Effector memory CD4-positive, alpha-beta T cell (primary cell): ENCODE measurements around the gene PPARGC1A.

Experiments used
- DNase-seq, 3 donors: peaks; one replicate each; pipeline ENCODE4 v3.0.0-alpha.2; 2020
- H3K27ac ChIP-seq: 2 replicates; pipeline ENCODE4 v1.7.0; 2013; ENCODE audit warnings: mild to moderate bottlenecking, low read length, moderate library complexity; ENCODE audit not compliant: insufficient read depth, poor library complexity, severe bottlenecking
- H3K27me3 ChIP-seq: replicated peaks from 2 replicates; pipeline ENCODE4 v1.7.0; 2013; ENCODE audit warnings: mild to moderate bottlenecking, low read length; ENCODE audit not compliant: insufficient read depth, control insufficient read depth, poor library complexity, severe bottlenecking
- H3K36me3 ChIP-seq: 2 replicates; pipeline ENCODE4 v1.7.0; 2013; ENCODE audit warnings: mild to moderate bottlenecking, low read length, moderate library complexity; ENCODE audit not compliant: control insufficient read depth, insufficient read depth
- H3K4me1 ChIP-seq: 2 replicates; pipeline ENCODE4 v1.7.0; 2013; ENCODE audit warnings: low read length, mild to moderate bottlenecking; ENCODE audit not compliant: control insufficient read depth, insufficient read depth, poor library complexity, severe bottlenecking
- H3K4me3 ChIP-seq: 2 replicates; pipeline ENCODE4 v1.7.0; 2013; ENCODE audit warnings: low read length, low read depth, mild to moderate bottlenecking; ENCODE audit not compliant: insufficient read depth, poor library complexity, severe bottlenecking
- H3K9me3 ChIP-seq: 2 replicates; pipeline ENCODE4 v1.7.0; 2013; ENCODE audit warnings: mild to moderate bottlenecking, low read length, moderate library complexity; ENCODE audit not compliant: control insufficient read depth

PPARGC1A gene

GRCh38 chr4:23766344-23766743 lies 123.5 kb downstream of the PPARGC1A start:
- Histone ChIP-seq H3K27ac (no peak overlapping the region), H3K9me3 (no peaks in the 10 kb centered on the region), H3K27me3 (no peaks in the 10 kb centered on the region), H3K4me3 (no peak overlapping the region), H3K4me1 (no peaks in the 10 kb centered on the region), H3K36me3 (no peaks in the 10 kb centered on the region)
- DNase-seq, result no peak

- Histone ChIP-seq H3K27me3 (no peaks in the 10 kb centered on the region), H3K27ac (no peak overlapping the region), H3K9me3 (no peaks in the 10 kb centered on the region), H3K4me1 (no peaks in the 10 kb centered on the region), H3K4me3 (no peak overlapping the region), H3K36me3 (no peaks in the 10 kb centered on the region)
- DNase-seq, result no peak
Observed at GRCh38 chr4:23763559-23763958, 126.3 kb downstream of the PPARGC1A start.

GRCh38 chr4:23762551-23762950 lies 127.3 kb downstream of the PPARGC1A start:
- no peak for DNase-seq
- Histone ChIP-seq H3K27me3 (no peaks in the 10 kb centered on the region), H3K36me3 (no peaks in the 10 kb centered on the region), H3K4me1 (no peaks in the 10 kb centered on the region), H3K4me3 (no peak overlapping the region), H3K9me3 (no peaks in the 10 kb centered on the region), H3K27ac (no peak overlapping the region)

GRCh38 chr4:23759066-23759465 lies 130.8 kb downstream of the PPARGC1A start:
- Histone ChIP-seq H3K27me3 (no peaks in the 10 kb centered on the region), H3K27ac (no peak overlapping the region), H3K4me1 (no peaks in the 10 kb centered on the region), H3K9me3 (no peaks in the 10 kb centered on the region), H3K4me3 (no peak overlapping the region), H3K36me3 (no peaks in the 10 kb centered on the region)
- DNase-seq, result no peak

- no peaks in the 10 kb centered on the region for H3K27me3 ChIP-seq
- no peaks in the 10 kb centered on the region for H3K36me3 ChIP-seq
- DNase-seq, result no peak
- no peak overlapping the region for H3K27ac ChIP-seq
- H3K4me1 ChIP-seq, result no peaks in the 10 kb centered on the region
- no peaks in the 10 kb centered on the region for H3K9me3 ChIP-seq
- H3K4me3 ChIP-seq, result no peak overlapping the region
Observed at GRCh38 chr4:23754688-23755087, 135.2 kb downstream of the PPARGC1A start.

- no peaks in the 10 kb centered on the region for H3K36me3 ChIP-seq
- DNase-seq, result no peak
- no peak overlapping the region for H3K4me3 ChIP-seq
- no peak overlapping the region for H3K27ac ChIP-seq
- H3K4me1 ChIP-seq, result no peaks in the 10 kb centered on the region
- H3K9me3 ChIP-seq, result no peaks in the 10 kb centered on the region
- H3K27me3 ChIP-seq, result no peaks in the 10 kb centered on the region
Observed at GRCh38 chr4:23750125-23750524, 139.7 kb downstream of the PPARGC1A start.

GRCh38 chr4:23747281-23747735 lies 142.5 kb downstream of the PPARGC1A start:
- Histone ChIP-seq H3K4me3 (no peak overlapping the region), H3K4me1 (no peaks in the 10 kb centered on the region), H3K9me3 (no peaks in the 10 kb centered on the region), H3K27ac (no peak overlapping the region), H3K36me3 (no peaks in the 10 kb centered on the region), H3K27me3 (no peaks in the 10 kb centered on the region)
- DNase-seq, result no peak

- Histone ChIP-seq H3K27me3 (no peaks in the 10 kb centered on the region), H3K4me1 (no peaks in the 10 kb centered on the region), H3K4me3 (no peak overlapping the region), H3K27ac (no peak overlapping the region), H3K9me3 (no peaks in the 10 kb centered on the region), H3K36me3 (no peaks in the 10 kb centered on the region)
- DNase-seq, result no peak
Observed at GRCh38 chr4:23746672-23747071, 143.2 kb downstream of the PPARGC1A start.

GRCh38 chr4:23746027-23746426 lies 143.8 kb downstream of the PPARGC1A start:
- H3K27ac ChIP-seq, result no peak overlapping the region
- no peak for DNase-seq
- no peak overlapping the region for H3K4me3 ChIP-seq
- H3K9me3 ChIP-seq, result no peaks in the 10 kb centered on the region
- H3K27me3 ChIP-seq, result no peaks in the 10 kb centered on the region
- no peaks in the 10 kb centered on the region for H3K4me1 ChIP-seq
- no peaks in the 10 kb centered on the region for H3K36me3 ChIP-seq

- no peaks in the 10 kb centered on the region for H3K9me3 ChIP-seq
- H3K27ac ChIP-seq, result no peak overlapping the region
- DNase-seq, result no peak
- H3K4me1 ChIP-seq, result no peaks in the 10 kb centered on the region
- H3K36me3 ChIP-seq, result no peaks in the 10 kb centered on the region
- H3K27me3 ChIP-seq, result no peaks in the 10 kb centered on the region
- no peak overlapping the region for H3K4me3 ChIP-seq
Observed at GRCh38 chr4:23745377-23745776, 144.5 kb downstream of the PPARGC1A start.
